ENCODE measurements around the gene DUSP5. TPM values are rescaled to one million over a fixed set of nuclear protein-coding genes. Genes with fewer than 3 reads are reported as not detected.
A peak's percentile ranks its signal among the peaks of the same experiment; 100 is the strongest.

The DUSP5 gene
- total and polyA plus RNA-seq, 2 of the 8 experiments (the other 6 are each of a cell fraction or from before 2014, with no cell fraction given): 13.6 to 30.3 TPM

- no peak overlapping the region for H3K4me3 ChIP-seq (ENCODE audit: extremely low read depth in 1 of 4, insufficient read depth in 2 of 4, low read depth in 3 of 4, low read length in 4 of 4)
- POLR2A ChIA-PET (ENCODE audit: partially characterized antibody): interaction anchor here (0.9 kb wide), 1 partner anchor 237 kb away, joined by 4 read pairs; no protein-coding TSS in a partner anchor
- no peak overlapping the region for H3K4ac ChIP-seq (replicated peaks; ENCODE audit: insufficient read length, low read depth, low read length)
- no peaks in the 10 kb centered on the region for H3K79me2 ChIP-seq (ENCODE audit: control insufficient read depth in 1 of 2, insufficient read depth in 2 of 2, low read length in 2 of 2)
- H2BK12ac ChIP-seq (ENCODE audit: low read depth, low read length): no peak overlapping the region
- H3K9ac ChIP-seq (replicated peaks in 1 of 4; ENCODE audit: extremely low read depth in 1 of 4, low read depth in 3 of 4, low read length in 3 of 4): no peak overlapping the region
- H3K79me1 ChIP-seq (ENCODE audit: low read depth, low read length): no peaks in the 10 kb centered on the region
- H4K5ac ChIP-seq (ENCODE audit: insufficient read length, low read depth, low read length): no peak overlapping the region
- no peaks in the 10 kb centered on the region for H3K4me1 ChIP-seq (replicated peaks in 1 of 4; ENCODE audit: control insufficient read depth in 3 of 4, insufficient read depth in 4 of 4, low read length in 3 of 4)
- no peak overlapping the region for H4K91ac ChIP-seq (replicated peaks; ENCODE audit: insufficient read length, low read length)
- peak in 1 of 2 experiments; percentile 40 for DNase-seq (ENCODE audit: low read depth in 1 of 2, low spot score in 2 of 2)
- H2BK15ac ChIP-seq (ENCODE audit: low read length): no peak overlapping the region
- H3K14ac ChIP-seq (ENCODE audit: insufficient read length): no peak overlapping the region
- H3K27ac ChIP-seq (ENCODE audit: low read depth, low read length): no peak overlapping the region
- no peak overlapping the region for H2BK120ac ChIP-seq (replicated peaks; ENCODE audit: low read depth, low read length)
- H4K8ac ChIP-seq (ENCODE audit: extremely low read depth, insufficient read depth, low read length): no peak overlapping the region
- TF ChIP-seq RXRA (IDR thresholded peaks at IDR 0.05; ENCODE audit: insufficient read depth, low read depth, low read length) (no peak), RAD21 (IDR thresholded peaks at IDR 0.05 in 1 of 2, conservative IDR thresholded peaks at IDR 0.05 in 1 of 2; ENCODE audit: low read depth in 2 of 2, low read length in 2 of 2) (peak; percentile 1 to 8; a peak in 1 of 4 replicates)
- H2BK5ac ChIP-seq (ENCODE audit: low read depth, low read length): no peak overlapping the region
- H3K36me3 ChIP-seq (ENCODE audit: control insufficient read depth in 2 of 4, insufficient read depth in 4 of 4, low read length in 3 of 4): no peaks in the 10 kb centered on the region
- CTCF ChIA-PET (ENCODE audit: partially characterized antibody): interaction anchor here (0.7 to 5.1 kb wide), 21 partner anchors 8 to 1626 kb away, joined by 3 to 35 read pairs (median 4); no protein-coding TSS in a partner anchor
- no peak overlapping the region for H2AK5ac ChIP-seq (ENCODE audit: low read depth, low read length)
- no peak overlapping the region for H2BK20ac ChIP-seq (ENCODE audit: low read length)
- H3K23ac ChIP-seq (ENCODE audit: insufficient read length): no peak overlapping the region
- H4K20me1 ChIP-seq (replicated peaks in 1 of 2; ENCODE audit: control insufficient read depth in 1 of 2, insufficient read depth in 2 of 2, low read length in 2 of 2): no peaks in the 10 kb centered on the region
- H2AFZ ChIP-seq (ENCODE audit: low read length): no peak overlapping the region
- H3K9me3 ChIP-seq (ENCODE audit: insufficient read depth in 2 of 2, low read depth in 1 of 2, low read length in 1 of 2): no peaks in the 10 kb centered on the region
- no peaks in the 10 kb centered on the region for H3K23me2 ChIP-seq (ENCODE audit: low read depth, low read length)
- no peak overlapping the region for H3K4me2 ChIP-seq (ENCODE audit: insufficient read depth in 1 of 2, low read depth in 2 of 2, low read length in 2 of 2)
- no peak for FAIRE-seq
- 53% methylated on average over 5 of the region's 5 CpGs; no CpG with 5 or more reads in 1 of the 2 experiments for WGBS, 2 experiments (ENCODE audit: extremely low coverage in 1 of 2, insufficient coverage in 1 of 2, insufficient read length in 1 of 2, insufficient replicate concordance in 2 of 2, low coverage in 1 of 2, low lambda C conversion rate in 2 of 2, missing lambda C conversion rate in 1 of 2)
- H3K18ac ChIP-seq (ENCODE audit: extremely low read depth, low read length): no peak overlapping the region
- H3K56ac ChIP-seq (replicated peaks; ENCODE audit: insufficient read length, low read depth, low read length): no peak overlapping the region
- H3K27me3 ChIP-seq (replicated peaks in 1 of 4; ENCODE audit: control insufficient read depth in 3 of 4, extremely low read depth in 1 of 4, insufficient read depth in 3 of 4, low read length in 3 of 4): no peaks in the 10 kb centered on the region
These were observed 50.3 kb downstream of the DUSP5 start for GRCh38 chr10:110548002-110548401.
